ENCODE measurements around the gene HES1. TPM values are rescaled to one million over a fixed set of nuclear protein-coding genes. Genes with fewer than 3 reads are reported as not detected.

HES1 gene
- total RNA-seq, 3 donors from 2014 or later = 0.23 to 0.52 (median 0.37) TPM

DNA sequence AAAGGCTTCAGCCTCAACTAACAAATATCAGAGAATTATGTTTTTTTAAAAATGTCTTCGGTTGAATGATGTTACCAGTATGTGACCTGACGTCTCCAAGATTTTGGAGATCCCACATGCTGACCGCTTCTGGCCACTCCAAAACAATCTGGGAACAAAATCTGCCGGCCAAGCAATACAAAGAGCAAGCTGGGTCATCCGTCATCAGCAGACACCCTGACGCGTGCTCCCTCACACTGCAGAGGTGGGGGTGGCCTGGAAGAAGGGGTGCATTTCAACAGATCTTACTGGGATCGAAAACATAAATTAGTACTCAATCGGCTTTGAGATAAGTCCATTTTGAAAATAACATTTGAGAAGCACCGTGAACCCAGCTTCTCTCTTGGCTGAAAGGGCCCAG lies 33.6 kb downstream of the HES1 start:
- H3K27me3 Mint-ChIP-seq (ENCODE audit: low read depth) = peaks cover 19% of the 10 kb centered on the region
- H3K4me3 Mint-ChIP-seq = no peak overlapping the region
- no peak for ATAC-seq
- no peak for DNase-seq
- no peaks in the 10 kb centered on the region for H3K9me3 Mint-ChIP-seq
- no peaks in the 10 kb centered on the region for H3K4me1 Mint-ChIP-seq (ENCODE audit: low read depth)
- no peaks in the 10 kb centered on the region for H3K36me3 Mint-ChIP-seq (ENCODE audit: insufficient read depth)

DNA sequence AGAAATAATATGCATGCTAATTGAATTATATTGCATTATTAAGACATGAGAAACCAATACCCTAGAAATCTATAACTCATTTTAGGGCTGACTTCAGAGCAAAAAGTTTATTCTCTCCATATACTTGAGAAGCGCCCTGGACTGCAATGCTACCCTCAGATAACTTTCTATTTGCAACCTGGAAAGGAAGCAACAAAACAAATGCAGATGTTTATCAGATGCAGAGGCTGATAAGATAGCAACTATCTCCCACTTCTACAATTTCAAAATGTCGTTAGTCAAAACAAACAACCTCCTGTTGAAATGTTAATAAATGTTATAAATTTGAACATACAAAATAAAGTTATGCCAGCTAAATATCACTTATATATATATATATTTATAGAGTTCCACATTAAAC lies 34.8 kb downstream of the HES1 start:
- H3K4me1 Mint-ChIP-seq (ENCODE audit: low read depth) = no peaks in the 10 kb centered on the region
- H3K27me3 Mint-ChIP-seq (ENCODE audit: low read depth) = peaks cover 21% of the 10 kb centered on the region
- H3K9me3 Mint-ChIP-seq = no peaks in the 10 kb centered on the region
- ATAC-seq (no peak), DNase-seq (no peak)
- no peak overlapping the region for H3K4me3 Mint-ChIP-seq
- no peaks in the 10 kb centered on the region for H3K36me3 Mint-ChIP-seq (ENCODE audit: insufficient read depth)

DNA sequence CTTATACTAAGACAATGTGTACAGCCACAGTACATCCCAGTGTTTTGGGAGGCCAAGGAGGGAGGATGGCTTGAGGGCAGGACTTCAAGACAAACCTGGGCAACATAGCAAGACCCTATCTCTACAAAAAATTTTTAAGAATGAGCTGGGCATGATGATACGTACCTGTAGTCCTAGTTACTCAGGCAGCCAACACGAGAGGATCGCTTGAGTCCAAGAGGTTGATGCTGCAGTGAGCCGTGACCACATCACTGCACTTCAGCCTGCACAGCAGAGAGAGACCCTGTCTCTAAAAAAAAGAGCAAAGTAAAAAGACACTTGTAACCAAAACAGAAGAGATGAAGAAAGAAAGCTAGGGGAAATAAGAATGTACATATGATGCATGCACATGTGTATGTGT lies 38.5 kb downstream of the HES1 start:
- Mint-ChIP-seq H3K36me3 (ENCODE audit: insufficient read depth) (no peaks in the 10 kb centered on the region), H3K9me3 (no peaks in the 10 kb centered on the region), H3K4me1 (ENCODE audit: low read depth) (no peaks in the 10 kb centered on the region), H3K27me3 (ENCODE audit: low read depth) (peaks cover 12% of the 10 kb centered on the region), H3K4me3 (no peak overlapping the region)
- no peak for DNase-seq
- no peak for ATAC-seq

DNA sequence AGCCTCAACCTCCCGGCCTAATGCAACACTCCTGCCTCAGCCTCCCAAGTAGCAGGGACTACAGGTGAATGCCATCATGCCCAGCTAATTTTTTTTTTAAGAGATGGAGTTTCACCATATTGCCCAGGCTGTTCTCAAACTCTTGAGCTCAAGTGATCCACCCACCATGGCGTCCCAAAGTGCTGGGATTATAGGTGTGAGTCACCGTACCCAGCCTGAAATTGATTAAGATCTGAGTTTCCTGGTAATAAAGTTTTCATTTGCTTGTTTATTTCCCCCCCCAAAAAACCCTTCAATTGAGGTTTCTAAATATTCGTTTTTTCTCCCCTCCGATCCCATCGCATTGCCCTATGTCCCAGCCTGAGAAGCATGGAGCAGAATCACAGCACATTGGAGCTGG lies 39.0 kb downstream of the HES1 start:
- ATAC-seq (no peak), DNase-seq (no peak)
- H3K36me3 Mint-ChIP-seq (ENCODE audit: insufficient read depth) = no peaks in the 10 kb centered on the region
- no peak overlapping the region for H3K4me3 Mint-ChIP-seq
- H3K9me3 Mint-ChIP-seq = no peaks in the 10 kb centered on the region
- no peaks in the 10 kb centered on the region for H3K4me1 Mint-ChIP-seq (ENCODE audit: low read depth)
- H3K27me3 Mint-ChIP-seq (ENCODE audit: low read depth) = peaks cover 8% of the 10 kb centered on the region

DNA sequence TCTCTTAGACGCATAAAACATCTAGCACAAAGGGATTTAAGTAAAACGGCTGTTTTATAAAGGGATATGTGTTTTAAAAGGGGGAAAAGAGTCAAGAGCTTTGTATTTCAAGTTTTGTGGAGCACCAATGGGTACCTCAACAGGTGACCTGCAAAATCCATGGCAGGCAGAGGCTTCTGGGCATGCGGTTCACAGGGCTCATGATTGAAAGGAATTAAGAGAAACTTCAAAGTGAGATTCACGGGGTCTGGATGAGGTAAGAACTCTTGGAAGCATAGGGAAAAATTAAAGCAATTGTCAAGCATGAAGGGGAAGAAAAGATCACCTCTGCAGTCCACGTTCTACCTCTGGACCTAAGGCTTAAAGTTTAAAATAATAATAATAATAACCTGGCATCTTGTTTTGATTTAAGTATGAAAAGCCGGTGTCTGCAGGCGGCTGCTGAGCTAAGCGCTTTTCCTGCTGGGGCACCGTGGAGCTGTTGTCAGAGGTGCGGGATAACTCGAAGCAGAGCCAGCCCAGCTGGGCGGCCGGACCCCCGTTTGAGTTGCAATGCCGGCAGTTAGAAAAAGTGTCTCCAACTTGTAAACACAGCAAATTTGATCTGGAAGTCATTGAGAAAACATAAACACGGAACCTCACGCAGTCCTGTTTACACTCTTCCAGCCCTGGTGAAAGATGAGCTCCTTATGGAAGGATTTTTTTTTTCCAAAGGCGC lies 40.5 kb downstream of the HES1 start:
- ATAC-seq (no peak), DNase-seq (no peak)
- Mint-ChIP-seq H3K4me3 (no peak overlapping the region), H3K4me1 (ENCODE audit: low read depth) (no peaks in the 10 kb centered on the region), H3K36me3 (ENCODE audit: insufficient read depth) (no peaks in the 10 kb centered on the region), H3K9me3 (no peaks in the 10 kb centered on the region), H3K27me3 (ENCODE audit: low read depth) (peaks cover 8% of the 10 kb centered on the region)

DNA sequence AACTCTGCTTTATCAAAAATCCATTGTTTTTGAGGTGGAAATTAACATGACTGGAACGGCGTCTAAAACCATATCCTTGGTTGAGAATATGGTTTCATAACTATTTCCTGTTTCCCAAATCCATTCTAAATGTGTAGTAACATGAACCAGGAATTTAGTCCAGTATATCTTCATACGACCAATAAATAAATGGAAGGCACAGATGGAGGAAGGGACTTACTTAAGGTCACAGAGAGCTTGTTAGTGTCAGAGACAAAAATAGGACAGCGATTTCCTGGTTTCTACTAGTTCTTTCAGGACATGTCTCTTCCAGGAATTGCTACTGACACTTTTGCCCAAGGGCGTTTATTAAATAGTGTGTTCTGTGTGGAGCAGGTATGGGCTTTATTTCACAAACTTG lies 41.2 kb downstream of the HES1 start:
- H3K36me3 Mint-ChIP-seq (ENCODE audit: insufficient read depth) = no peaks in the 10 kb centered on the region
- no peak for ATAC-seq
- H3K4me3 Mint-ChIP-seq = no peak overlapping the region
- H3K9me3 Mint-ChIP-seq = no peaks in the 10 kb centered on the region
- no peak for DNase-seq
- peaks cover 8% of the 10 kb centered on the region for H3K27me3 Mint-ChIP-seq (ENCODE audit: low read depth)
- H3K4me1 Mint-ChIP-seq (ENCODE audit: low read depth) = no peaks in the 10 kb centered on the region

DNA sequence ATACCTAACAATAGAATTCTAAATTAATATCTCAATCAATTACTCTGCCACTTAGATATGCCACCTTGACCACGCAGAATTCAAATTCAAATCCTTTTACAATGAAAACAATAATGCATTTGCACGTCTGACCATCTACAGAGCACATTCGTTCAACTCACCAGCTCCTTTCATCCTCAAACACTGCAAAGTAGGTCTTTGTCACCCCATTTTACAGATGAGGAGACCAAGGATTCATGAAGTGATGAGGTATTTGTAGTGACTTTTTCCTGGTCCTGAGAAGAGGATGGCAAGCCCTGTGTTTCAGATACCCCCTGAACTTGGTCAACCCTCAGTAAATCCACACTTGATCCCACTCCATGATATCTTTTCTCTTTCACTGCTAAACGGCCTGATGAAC lies 42.2 kb downstream of the HES1 start:
- Mint-ChIP-seq H3K4me3 (no peak overlapping the region), H3K36me3 (ENCODE audit: insufficient read depth) (no peaks in the 10 kb centered on the region), H3K9me3 (no peaks in the 10 kb centered on the region), H3K4me1 (ENCODE audit: low read depth) (no peaks in the 10 kb centered on the region), H3K27me3 (ENCODE audit: low read depth) (peaks cover 8% of the 10 kb centered on the region)
- ATAC-seq = no peak
- DNase-seq = no peak

DNA sequence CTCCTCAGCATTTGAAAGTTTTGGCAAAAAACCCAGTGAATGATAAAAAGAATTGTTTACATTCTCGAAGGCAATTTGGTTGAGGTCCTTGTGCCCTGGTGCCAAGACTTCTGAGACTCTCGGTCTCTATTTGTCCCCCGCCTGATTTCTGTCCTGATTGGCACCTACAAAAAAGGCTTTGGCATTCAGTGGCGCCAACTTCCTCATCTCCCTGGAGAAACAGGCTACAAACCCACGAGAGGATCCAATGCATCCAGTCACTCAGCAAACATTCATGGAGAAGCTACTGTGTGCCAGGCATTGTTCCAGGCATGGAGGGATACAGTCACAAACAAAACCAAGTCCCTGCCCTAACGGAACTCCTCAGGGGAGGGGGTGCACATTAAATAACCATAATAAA lies 42.7 kb downstream of the HES1 start:
- Mint-ChIP-seq H3K4me3 (no peak overlapping the region), H3K36me3 (ENCODE audit: insufficient read depth) (no peaks in the 10 kb centered on the region), H3K4me1 (ENCODE audit: low read depth) (no peaks in the 10 kb centered on the region), H3K9me3 (no peaks in the 10 kb centered on the region), H3K27me3 (ENCODE audit: low read depth) (peaks cover 8% of the 10 kb centered on the region)
- DNase-seq = no peak
- no peak for ATAC-seq

DNA sequence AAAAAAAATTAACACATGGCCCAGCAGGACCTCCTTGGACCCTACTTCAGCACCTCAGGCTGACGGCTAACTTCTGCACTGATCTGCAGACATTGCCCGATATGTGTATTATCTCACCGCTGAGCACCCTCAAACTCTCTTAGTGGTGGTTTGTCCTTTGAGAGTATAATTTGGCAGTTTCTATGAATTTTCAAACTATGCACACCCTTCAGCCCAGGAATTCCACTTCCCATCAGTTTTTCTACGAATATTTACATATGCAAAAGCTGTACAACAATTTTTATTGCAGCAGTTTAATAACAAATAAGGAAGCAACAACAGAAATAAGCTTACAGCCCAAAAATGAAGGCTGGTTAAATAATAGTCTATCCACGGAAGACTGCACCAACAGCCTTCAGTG lies 44.6 kb downstream of the HES1 start:
- H3K4me3 Mint-ChIP-seq = no peak overlapping the region
- H3K36me3 Mint-ChIP-seq (ENCODE audit: insufficient read depth) = no peaks in the 10 kb centered on the region
- no peak for DNase-seq

DNA sequence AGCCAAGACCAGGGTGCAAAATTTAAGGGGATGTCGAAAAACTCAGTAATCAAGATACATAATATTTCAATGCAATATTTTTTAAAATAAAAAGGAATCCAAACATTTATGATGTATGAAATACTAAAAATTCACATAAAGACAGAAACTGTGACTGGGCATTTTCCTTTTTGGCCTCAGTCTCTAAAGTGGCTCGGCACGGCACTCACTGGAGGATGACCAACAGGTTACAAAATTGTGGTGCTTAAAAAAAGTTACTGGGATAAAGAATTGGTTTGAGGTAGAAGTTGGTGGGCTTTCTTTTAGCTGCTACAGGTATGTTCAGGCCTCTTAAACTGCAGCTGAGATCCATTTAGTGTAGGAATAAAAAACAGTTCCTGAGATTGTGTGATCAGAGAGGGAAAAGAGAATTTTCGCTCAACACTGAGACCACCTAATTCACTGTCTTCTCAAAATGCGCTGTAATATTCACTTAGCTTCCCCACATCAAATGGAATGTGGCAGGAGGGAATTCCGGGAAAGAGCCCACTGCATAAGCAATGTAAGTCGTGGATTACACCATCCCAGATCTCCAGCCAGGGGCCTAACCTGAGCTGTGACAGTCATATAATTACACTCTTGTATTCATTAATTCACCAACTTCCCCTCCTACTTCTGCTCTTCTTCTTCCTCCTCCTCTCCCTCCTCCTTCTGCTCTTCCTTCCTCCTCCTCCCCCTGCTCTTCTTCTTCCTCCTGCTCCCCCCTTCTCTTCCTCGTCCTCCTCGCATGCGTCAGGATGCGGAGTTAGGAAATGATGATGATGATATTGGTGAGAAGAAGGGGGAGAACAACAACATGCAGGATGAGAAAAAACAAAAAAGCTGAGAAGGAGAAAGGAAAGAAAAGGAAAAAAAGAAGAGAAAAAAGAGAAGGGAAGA lies 45.9 kb downstream of the HES1 start:
- ATAC-seq (no peak), DNase-seq (no peak)
- no peaks in the 10 kb centered on the region for H3K36me3 Mint-ChIP-seq (ENCODE audit: insufficient read depth)
- no peaks in the 10 kb centered on the region for H3K9me3 Mint-ChIP-seq
- H3K4me3 Mint-ChIP-seq = no peak overlapping the region
- H3K27me3 Mint-ChIP-seq (ENCODE audit: low read depth) = no peaks in the 10 kb centered on the region
- no peaks in the 10 kb centered on the region for H3K4me1 Mint-ChIP-seq (ENCODE audit: low read depth)

More for the DNA sequence above, 44.6 kb downstream of the HES1 start:
- Mint-ChIP-seq H3K9me3 (no peaks in the 10 kb centered on the region), H3K27me3 (ENCODE audit: low read depth) (no peaks in the 10 kb centered on the region), H3K4me1 (ENCODE audit: low read depth) (no peaks in the 10 kb centered on the region)
- no peak for ATAC-seq

DNA sequence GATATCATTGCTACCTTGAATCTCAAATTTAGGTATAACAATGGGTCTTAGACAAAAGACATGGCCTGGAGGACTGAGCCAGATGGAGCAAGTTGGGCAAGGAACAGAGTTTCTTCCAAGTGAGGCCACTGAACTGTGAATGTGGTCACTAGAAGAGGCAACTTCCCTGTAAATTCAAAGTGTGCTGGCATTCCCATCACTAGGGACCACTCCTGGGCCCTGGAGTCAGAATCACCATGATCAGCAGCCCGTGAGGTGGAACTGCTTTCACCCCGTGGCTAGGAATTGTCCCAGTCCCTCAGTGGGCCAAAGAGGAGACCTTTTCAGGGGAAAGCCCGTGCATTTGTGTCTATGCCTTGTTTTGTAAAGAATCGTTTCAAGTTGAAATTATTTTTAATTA lies 47.3 kb downstream of the HES1 start:
- Mint-ChIP-seq H3K36me3 (ENCODE audit: insufficient read depth) (no peaks in the 10 kb centered on the region), H3K4me3 (no peak overlapping the region), H3K4me1 (ENCODE audit: low read depth) (no peaks in the 10 kb centered on the region), H3K27me3 (ENCODE audit: low read depth) (no peaks in the 10 kb centered on the region), H3K9me3 (no peaks in the 10 kb centered on the region)
- DNase-seq = no peak
- ATAC-seq = no peak

DNA sequence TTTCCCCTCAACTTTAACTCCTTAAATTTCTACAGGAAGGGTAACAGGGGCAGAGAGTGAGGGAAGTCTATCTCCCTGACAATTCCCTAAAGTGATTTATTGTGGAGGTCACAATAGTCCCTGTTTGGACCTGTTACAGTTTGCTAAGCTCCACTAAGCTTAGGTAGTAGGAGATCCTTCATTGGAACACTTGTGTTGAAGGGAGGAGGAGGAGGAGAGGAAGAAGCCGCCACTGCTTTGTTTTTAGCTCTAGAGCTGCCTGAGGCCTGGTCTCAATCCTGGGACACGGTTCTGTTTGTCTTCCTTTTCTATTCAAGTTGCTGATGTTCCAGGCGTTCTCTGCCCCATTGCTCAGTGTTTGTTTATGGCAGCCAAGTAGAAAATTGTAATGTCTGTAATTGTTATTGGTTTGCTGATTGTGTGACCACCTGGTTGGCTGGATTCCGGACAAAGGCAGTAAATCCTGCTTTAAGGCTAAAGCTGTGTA lies 48.4 kb downstream of the HES1 start:
- Mint-ChIP-seq H3K27me3 (ENCODE audit: low read depth) (no peaks in the 10 kb centered on the region), H3K4me3 (no peak overlapping the region), H3K4me1 (ENCODE audit: low read depth) (no peaks in the 10 kb centered on the region), H3K9me3 (no peaks in the 10 kb centered on the region), H3K36me3 (ENCODE audit: insufficient read depth) (no peaks in the 10 kb centered on the region)
- ATAC-seq (no peak), DNase-seq (no peak)

DNA sequence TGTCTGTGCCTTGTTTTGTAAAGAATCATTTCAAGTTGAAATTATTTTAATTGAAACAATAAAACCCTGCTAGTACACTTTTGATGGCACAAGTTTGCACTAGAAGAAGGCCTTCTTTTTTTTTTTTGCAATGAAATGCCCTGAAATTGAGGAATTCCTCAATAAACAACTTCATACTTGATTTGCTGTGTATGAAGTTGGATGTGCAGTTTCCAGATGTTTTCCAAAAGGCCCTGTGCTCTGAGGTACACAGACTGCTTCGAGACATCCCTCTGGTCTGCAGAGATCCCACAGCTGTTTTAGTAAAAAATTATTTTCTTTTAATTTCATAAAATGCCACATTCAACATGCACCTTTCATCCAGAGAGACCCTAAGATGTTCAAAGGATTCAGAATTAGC lies 48.9 kb downstream of the HES1 start:
- DNase-seq (no peak), ATAC-seq (no peak)
- H3K36me3 Mint-ChIP-seq (ENCODE audit: insufficient read depth) = no peaks in the 10 kb centered on the region
- no peaks in the 10 kb centered on the region for H3K9me3 Mint-ChIP-seq
- H3K27me3 Mint-ChIP-seq (ENCODE audit: low read depth) = no peaks in the 10 kb centered on the region
- H3K4me1 Mint-ChIP-seq (ENCODE audit: low read depth) = no peaks in the 10 kb centered on the region
- no peak overlapping the region for H3K4me3 Mint-ChIP-seq

DNA sequence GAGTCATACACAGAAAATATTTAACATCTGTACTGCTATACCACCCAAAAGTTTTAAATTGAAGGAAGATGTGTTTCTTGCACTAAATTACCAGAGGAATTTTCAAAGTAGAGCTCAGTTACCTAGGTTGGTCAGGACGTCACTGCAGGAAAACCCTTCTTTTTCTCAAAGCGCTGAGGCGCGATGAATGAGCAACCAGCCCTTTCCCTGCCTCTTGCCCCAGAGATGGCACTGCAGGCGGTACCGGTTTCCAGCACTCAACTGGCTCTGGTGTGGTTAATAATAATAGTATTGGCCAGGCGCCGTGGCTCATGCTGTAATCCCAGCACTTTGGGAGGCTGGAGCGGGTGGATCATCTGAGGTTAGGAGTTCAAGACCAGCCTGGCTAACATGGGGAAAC lies 49.3 kb downstream of the HES1 start:
- no peak for ATAC-seq
- no peak for DNase-seq

More for the DNA sequence above, 49.3 kb downstream of the HES1 start:
- Mint-ChIP-seq H3K9me3 (no peaks in the 10 kb centered on the region), H3K4me3 (no peak overlapping the region), H3K27me3 (ENCODE audit: low read depth) (no peaks in the 10 kb centered on the region), H3K36me3 (ENCODE audit: insufficient read depth) (no peaks in the 10 kb centered on the region), H3K4me1 (ENCODE audit: low read depth) (no peaks in the 10 kb centered on the region)
